ENCODE results near the gene CELSR1. TPM values are rescaled to one million over a fixed set of nuclear protein-coding genes. Genes with fewer than 3 reads are reported as not detected.

The CELSR1 gene
- total RNA-seq, 1 donor from 2014 or later = 18.8 TPM

- TF ChIP-seq CTCF (IDR thresholded peaks at IDR 0.05; ENCODE audit: unreplicated experiment) = no peak
- Mint-ChIP-seq H3K27ac (no peak overlapping the region), H3K27me3 (ENCODE audit: low read depth) (peaks cover 5% of the 10 kb centered on the region), H3K4me1 (peaks cover 13% of the 10 kb centered on the region), H3K4me3 (no peak overlapping the region), H3K36me3 (peaks cover 5% of the 10 kb centered on the region), H3K9me3 (peaks cover 8% of the 10 kb centered on the region)
- DNase-seq (ENCODE audit: low spot score in 2 of 2, unreplicated experiment in 2 of 2) = no peak
These were observed 52.4 kb downstream of the CELSR1 start for GRCh38 chr22:46484861-46485595.

GRCh38 chr22:46484156-46484860 is 53.1 kb downstream of the CELSR1 start:
- peaks cover 7% of the 10 kb centered on the region for H3K27me3 Mint-ChIP-seq (ENCODE audit: low read depth)
- H3K4me3 Mint-ChIP-seq = no peak overlapping the region
- no peak for TF ChIP-seq CTCF (IDR thresholded peaks at IDR 0.05; ENCODE audit: unreplicated experiment)

DNA sequence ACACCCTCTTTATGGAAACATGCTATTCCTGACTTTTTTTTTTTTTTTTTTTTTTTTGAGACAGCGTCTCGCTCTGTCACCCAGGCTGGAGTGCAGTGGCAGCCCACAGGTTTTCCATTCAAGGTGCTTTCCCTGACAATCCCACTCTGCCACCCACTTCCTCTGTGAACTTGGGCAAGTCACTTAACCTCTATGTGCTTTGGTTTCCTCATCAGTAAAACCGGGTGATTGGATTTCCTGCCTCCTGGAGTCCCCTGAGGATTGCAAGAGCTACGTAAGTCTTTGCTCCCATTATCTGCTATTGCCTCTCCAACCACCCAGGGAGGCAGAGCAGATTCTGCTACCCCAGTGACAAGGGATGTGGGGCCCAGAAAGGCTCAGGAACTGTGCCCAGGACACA is 54.1 kb downstream of the CELSR1 start:
- Mint-ChIP-seq H3K4me3 (no peak overlapping the region), H3K27me3 (ENCODE audit: low read depth) (peaks cover 10% of the 10 kb centered on the region), H3K9me3 (peaks cover 8% of the 10 kb centered on the region), H3K4me1 (peaks cover 19% of the 10 kb centered on the region), H3K27ac (no peak overlapping the region), H3K36me3 (peaks cover 5% of the 10 kb centered on the region)
- TF ChIP-seq CTCF (IDR thresholded peaks at IDR 0.05; ENCODE audit: unreplicated experiment) = no peak
- DNase-seq (ENCODE audit: low spot score in 2 of 2, unreplicated experiment in 2 of 2) = no peak

More at GRCh38 chr22:46484156-46484860, 53.1 kb downstream of the CELSR1 start:
- DNase-seq (ENCODE audit: low spot score in 2 of 2, unreplicated experiment in 2 of 2) = no peak
- Mint-ChIP-seq H3K9me3 (peaks cover 8% of the 10 kb centered on the region), H3K36me3 (peaks cover 5% of the 10 kb centered on the region), H3K4me1 (peaks cover 16% of the 10 kb centered on the region), H3K27ac (no peak overlapping the region)

DNA sequence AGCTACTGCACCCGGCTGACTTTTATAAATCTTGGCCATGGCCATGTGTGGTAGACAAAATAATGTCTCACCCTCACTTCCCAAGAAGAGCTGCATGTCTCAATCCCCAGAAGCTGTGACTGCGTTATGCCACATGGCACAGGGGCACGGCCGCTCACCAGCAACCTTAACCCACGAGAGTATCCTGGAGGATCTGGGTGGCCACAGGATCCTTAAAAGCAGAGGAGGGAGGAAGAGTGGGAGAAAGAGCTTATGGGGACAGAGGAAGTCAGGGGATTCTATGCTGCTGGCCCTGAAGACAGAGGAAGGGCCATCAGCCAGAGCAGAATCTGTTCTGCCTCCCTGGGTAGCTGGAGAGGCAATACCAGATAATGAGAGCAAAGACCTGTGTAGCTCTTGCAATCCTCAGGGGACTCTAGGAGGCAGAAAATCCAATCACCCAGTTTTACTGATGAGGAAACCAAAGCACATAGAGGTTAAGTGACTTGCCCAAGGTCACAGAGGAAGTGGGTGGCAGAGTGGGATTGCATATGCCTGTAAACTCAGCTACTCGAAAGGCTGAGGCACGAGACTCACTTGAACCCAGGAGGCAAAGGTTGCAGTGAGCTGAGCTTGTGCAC is 55.3 kb downstream of the CELSR1 start:
- peaks cover 8% of the 10 kb centered on the region for H3K9me3 Mint-ChIP-seq
- peaks cover 10% of the 10 kb centered on the region for H3K27me3 Mint-ChIP-seq (ENCODE audit: low read depth)
- H3K4me1 Mint-ChIP-seq = peaks cover 17% of the 10 kb centered on the region
- H3K4me3 Mint-ChIP-seq = no peak overlapping the region
- H3K27ac Mint-ChIP-seq = no peak overlapping the region
- no peak for TF ChIP-seq CTCF (IDR thresholded peaks at IDR 0.05; ENCODE audit: unreplicated experiment)
- peaks cover 5% of the 10 kb centered on the region for H3K36me3 Mint-ChIP-seq
- no peak for DNase-seq (ENCODE audit: low spot score in 2 of 2, unreplicated experiment in 2 of 2)

- no peak for DNase-seq (ENCODE audit: low spot score in 2 of 2, unreplicated experiment in 2 of 2)
- no peak overlapping the region for H3K27ac Mint-ChIP-seq
- peaks cover 5% of the 10 kb centered on the region for H3K36me3 Mint-ChIP-seq
- H3K27me3 Mint-ChIP-seq (ENCODE audit: low read depth) = peaks cover 10% of the 10 kb centered on the region
- TF ChIP-seq CTCF (IDR thresholded peaks at IDR 0.05; ENCODE audit: unreplicated experiment) = no peak
- no peak overlapping the region for H3K4me3 Mint-ChIP-seq
- peaks cover 17% of the 10 kb centered on the region for H3K4me1 Mint-ChIP-seq
- peaks cover 8% of the 10 kb centered on the region for H3K9me3 Mint-ChIP-seq
These were observed 56.0 kb downstream of the CELSR1 start for GRCh38 chr22:46481386-46481785.
